ENCODE results near the gene RSBN1L. TPM values are rescaled to one million over a fixed set of nuclear protein-coding genes. Genes with fewer than 3 reads are reported as not detected.

RSBN1L gene
- total and polyA plus RNA-seq, 2 donors (not counting 3 experiments of a cell fraction or from before 2014, with no cell fraction given): 3.0 to 13.1 TPM

DNA sequence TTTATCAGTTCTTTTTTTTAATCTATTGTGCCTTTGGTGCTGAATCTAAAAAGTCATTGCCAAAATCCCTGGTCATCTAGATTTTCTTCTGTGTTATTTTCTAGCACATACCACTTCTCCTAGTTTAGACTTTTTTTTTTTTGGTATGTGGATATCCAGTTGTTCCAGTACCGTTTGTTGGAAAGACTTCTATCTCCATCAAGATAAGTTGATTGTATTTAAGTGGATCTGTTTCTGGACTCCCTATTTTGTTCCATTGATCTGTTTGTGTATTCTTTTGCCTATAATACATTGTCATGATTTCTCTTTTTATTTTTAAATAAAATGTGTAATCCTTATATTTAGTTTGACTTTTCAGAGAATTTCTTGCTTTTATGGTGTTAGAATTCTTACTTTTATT lies 35.5 kb downstream of the RSBN1L start:
- H3K4me2 ChIP-seq (ENCODE audit: insufficient read depth, low read length): no peak overlapping the region
- H4K20me1 ChIP-seq (replicated peaks; ENCODE audit: control insufficient read depth, extremely low read depth, insufficient read depth, low read length): no peaks in the 10 kb centered on the region
- no peak overlapping the region for H3K9ac ChIP-seq (replicated peaks; ENCODE audit: extremely low read depth, insufficient read depth, low read length)
- no peaks in the 10 kb centered on the region for H3K27me3 ChIP-seq (ENCODE audit: control insufficient read depth in 2 of 2, insufficient read depth in 2 of 2, low read length in 2 of 2)
- DNase-seq (ENCODE audit: low read depth, low spot score): no peak
- CTCF ChIA-PET: interaction anchor here (0.9 kb wide), 1 partner anchor 29 kb away, joined by 3 read pairs; no protein-coding TSS in a partner anchor
- intact Hi-C loops (cut with micrococcal nuclease) (no loop called here), dilution Hi-C loops (cut with MboI; ENCODE audit: extremely low pct_ligation_motif_present, low sequenced_read_pairs) (no loop called here)
- H3K4me1 ChIP-seq (ENCODE audit: control insufficient read depth, extremely low read depth, insufficient read depth, low read length): peaks cover 26% of the 10 kb centered on the region
- no peak overlapping the region for H3K27ac ChIP-seq (ENCODE audit: insufficient read depth, low read depth, low read length)
- H2AFZ ChIP-seq (ENCODE audit: low read depth, low read length): no peak overlapping the region
- H3K9me1 ChIP-seq (replicated peaks; ENCODE audit: control insufficient read depth, extremely low read depth, insufficient read depth, low read length): no peaks in the 10 kb centered on the region
- H3K79me2 ChIP-seq (ENCODE audit: control insufficient read depth, insufficient read depth, low read length): peaks cover 61% of the 10 kb centered on the region
- POLR2A ChIA-PET: no interaction called here
- no peak for FAIRE-seq
- no TSS peak for BruUV-seq (replicated peaks)
- H3K36me3 ChIP-seq (ENCODE audit: control insufficient read depth in 2 of 2, extremely low read depth in 1 of 2, insufficient read depth in 2 of 2, low read length in 2 of 2): no peaks in the 10 kb centered on the region
- H3K4me3 ChIP-seq (replicated peaks in 1 of 3; ENCODE audit: insufficient read depth in 1 of 3, low read depth in 1 of 3, low read length in 3 of 3): no peak overlapping the region
- H3K9me3 ChIP-seq (replicated peaks; ENCODE audit: control insufficient read depth, insufficient read depth, low read length): no peaks in the 10 kb centered on the region
- no peak for TF ChIP-seq GATA2 (IDR thresholded peaks at IDR 0.05; ENCODE audit: insufficient read depth, insufficient read length, low read depth, low read length)
- no peak for TF ChIP-seq EZH2 (IDR thresholded peaks at IDR 0.05; ENCODE audit: borderline replicate concordance, low read depth, low read length, severe bottlenecking)
- TF ChIP-seq POLR2AphosphoS5 (IDR thresholded peaks at IDR 0.05; ENCODE audit: insufficient read depth, low read depth, low read length): no peak
- TF ChIP-seq JUN (IDR thresholded peaks at IDR 0.05; ENCODE audit: borderline replicate concordance, insufficient read depth, insufficient read length, low read depth): no peak
- TF ChIP-seq FOS (IDR thresholded peaks at IDR 0.05; ENCODE audit: borderline replicate concordance, insufficient read depth, low read length): no peak
- TF ChIP-seq POLR2A (IDR thresholded peaks at IDR 0.05; ENCODE audit: low read depth, low read length): no peak
- TF ChIP-seq, protein P1, sequence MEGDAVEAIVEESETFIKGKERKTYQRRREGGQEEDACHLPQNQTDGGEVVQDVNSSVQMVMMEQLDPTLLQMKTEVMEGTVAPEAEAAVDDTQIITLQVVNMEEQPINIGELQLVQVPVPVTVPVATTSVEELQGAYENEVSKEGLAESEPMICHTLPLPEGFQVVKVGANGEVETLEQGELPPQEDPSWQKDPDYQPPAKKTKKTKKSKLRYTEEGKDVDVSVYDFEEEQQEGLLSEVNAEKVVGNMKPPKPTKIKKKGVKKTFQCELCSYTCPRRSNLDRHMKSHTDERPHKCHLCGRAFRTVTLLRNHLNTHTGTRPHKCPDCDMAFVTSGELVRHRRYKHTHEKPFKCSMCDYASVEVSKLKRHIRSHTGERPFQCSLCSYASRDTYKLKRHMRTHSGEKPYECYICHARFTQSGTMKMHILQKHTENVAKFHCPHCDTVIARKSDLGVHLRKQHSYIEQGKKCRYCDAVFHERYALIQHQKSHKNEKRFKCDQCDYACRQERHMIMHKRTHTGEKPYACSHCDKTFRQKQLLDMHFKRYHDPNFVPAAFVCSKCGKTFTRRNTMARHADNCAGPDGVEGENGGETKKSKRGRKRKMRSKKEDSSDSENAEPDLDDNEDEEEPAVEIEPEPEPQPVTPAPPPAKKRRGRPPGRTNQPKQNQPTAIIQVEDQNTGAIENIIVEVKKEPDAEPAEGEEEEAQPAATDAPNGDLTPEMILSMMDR (IDR thresholded peaks at IDR 0.05; ENCODE audit: extremely low read depth in 1 of 2, insufficient read depth in 1 of 2, low read depth in 1 of 2, low read length in 2 of 2): no peak
- TF ChIP-seq MYC (IDR thresholded peaks at IDR 0.05; ENCODE audit: low read depth, low read length): no peak
- no peak for TF ChIP-seq MAX (IDR thresholded peaks at IDR 0.05; ENCODE audit: insufficient read depth, insufficient read length)
